Stimulated activated CD4-positive, alpha-beta T cell treated with anti-CD3 and anti-CD28 coated beads, Interleukin-2, amount 100 ng/mL, for 4 hours (primary cell): ENCODE measurements around the gene PPP1R27.

Experiments used
- DNase-seq: peaks from one replicate; pipeline ENCODE4 v3.0.0-alpha.2; 2020; ENCODE audit warnings: low read depth

The PPP1R27 gene

DNA sequence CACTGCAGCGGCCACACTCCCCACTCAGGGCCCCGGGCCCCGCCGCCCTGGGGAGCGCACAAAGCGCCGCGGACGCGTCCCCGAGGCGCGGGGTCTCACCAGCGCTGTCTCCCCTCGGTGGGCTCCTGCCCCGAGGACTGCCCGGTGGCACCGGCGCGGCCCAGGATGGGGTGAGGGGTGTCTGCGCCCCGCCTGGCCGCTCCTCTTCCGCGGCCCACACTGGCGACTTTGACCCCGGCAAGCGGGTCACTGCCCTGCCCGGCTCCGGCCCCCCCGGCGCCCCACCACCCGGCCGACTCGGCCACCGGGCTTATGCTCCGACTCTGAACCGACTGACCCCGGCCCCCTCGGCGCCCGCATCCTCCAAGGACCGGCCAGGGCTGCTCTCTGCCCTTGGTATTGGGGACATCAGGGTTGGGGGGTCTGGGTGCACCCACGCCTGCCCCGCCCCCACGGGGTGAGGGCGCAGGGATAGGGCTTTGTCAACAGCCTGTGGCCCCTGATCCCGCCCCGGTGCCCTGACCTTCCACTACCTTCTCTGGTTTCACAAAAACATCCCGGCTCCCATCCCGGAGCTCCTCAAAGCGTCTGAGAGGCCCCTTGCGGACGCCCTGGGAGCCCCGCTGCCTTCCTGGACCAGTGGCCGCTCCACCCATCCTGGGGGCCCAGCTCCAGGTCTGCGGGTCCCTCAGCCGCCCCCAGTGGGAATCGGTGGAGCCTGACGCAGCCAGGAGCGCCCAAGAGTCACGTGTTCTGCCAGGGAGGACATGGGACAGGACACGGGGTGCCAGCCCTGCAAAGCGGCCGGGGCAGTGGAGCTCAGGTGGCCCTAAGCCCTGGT lies 30.1 kb downstream of the PPP1R27 start:
- no peak for DNase-seq

DNA sequence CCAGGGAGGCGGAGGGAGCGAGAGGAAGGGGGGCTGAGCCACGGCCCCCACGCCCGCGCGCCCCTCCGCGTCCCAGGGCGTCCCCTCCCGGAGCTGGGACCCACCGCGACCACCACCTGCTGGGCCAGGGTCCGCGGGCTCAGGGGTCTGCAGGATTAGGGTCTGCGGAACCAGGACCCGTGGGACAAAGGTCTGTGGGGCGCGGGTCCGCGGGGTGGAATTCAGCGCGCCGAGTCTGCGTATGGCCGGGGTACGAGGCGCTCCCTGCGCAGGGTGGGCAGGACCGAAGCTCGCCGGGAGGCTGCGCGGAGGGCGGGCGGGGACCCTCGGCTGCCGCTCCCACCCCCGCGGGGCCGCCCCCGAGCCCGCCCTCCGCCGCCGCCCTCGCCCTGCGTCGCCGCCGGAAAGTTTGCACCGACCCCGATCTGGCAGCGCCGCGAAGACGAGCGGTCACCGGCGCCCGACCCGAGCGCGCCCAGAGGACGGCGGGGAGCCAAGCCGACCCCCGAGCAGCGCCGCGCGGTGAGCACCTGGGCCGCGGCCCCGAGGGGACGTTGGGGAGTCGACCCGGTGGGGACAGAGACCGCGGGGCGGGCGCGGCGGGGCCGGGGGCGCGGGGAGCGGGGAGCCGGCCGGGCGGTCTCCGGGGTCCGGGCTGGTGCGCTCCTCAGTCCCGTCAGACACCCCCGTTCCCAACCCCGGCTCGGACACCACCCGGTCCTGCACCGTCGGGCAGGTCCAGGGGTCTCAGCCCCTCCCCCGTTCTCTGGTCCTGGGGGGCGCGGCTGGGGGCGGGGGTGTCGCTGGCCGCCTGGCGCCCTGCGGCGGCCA lies 30.9 kb downstream of the PPP1R27 start, which contains the start of gene GCGR:
TSS of gene GCGR (plus strand) at position 423 of the 831 bp plus-strand sequence. CDS start 4,869 bp downstream, outside the sequence.
- no peak for DNase-seq

DNA sequence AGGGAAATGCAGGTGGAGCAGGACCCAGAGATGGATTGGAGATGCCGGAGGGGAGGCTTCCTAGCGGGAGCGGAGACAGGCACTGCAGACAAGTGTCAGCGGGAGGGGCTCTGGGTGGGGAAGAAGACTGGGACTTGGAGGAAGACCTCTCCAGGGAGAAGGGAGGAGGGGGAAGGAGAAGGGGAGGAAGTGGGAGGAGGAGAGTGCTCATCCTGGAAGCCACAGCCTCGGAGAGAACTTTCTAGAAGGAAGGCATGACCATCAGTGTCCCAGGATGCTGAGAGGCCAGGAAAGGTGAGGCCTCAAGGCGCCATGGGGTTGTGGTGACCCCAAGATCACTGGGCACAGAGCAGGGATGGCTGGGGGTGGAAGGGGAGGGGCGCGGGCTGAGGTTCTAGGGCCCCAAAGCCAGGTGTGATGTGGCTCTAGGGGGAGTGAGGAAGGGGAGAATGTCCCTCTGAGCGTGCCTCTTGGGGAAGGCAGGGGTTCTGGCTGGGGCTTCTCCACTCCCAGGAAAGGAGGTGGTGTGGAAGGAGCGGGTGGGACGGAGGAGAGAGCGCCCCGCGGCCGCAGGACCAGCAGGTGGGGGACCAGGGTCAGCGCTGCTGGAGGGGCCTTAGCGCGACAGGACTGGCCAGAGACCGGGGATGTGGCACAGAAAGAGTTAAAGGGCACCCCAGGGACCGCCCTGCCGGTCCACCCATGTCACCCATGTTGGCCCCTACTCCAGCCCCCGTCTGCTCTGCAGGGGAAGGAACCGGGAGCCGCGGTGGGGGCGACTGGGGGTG lies 31.8 kb downstream of the PPP1R27 start:
- DNase-seq: no peak

DNA sequence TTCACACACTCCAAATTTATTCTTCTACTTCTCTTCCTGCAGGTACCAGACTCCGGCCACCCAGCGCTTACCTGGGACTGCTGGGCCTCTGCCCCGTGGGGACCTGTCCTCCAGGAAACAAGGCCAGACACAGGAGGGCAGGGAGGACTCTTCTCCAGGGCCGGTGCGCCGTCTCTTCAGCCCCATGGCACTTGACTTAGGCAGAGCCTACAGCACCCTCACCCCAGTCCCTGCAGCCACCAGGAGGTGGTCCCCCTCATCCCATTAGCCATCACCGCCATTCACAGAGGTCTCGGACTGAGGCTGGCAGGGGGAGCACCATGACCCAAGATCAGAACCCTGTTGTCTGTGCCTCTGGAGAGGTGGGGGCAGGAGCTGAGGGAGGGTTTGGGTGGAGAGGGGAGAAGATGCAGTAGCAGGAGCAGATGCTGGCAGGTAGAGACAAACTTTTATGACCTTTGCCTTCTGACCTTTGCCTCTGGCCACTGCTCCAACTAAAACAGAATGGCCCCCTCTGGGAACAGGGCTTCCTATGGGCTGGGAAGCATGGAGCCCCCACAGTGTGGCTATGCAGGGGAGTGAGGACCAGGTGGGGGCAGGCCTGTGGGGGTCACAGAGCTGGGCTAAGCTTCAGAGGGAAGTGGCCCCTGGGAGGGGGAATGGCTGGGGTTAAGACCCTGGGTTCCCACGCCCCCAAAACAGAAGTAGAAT lies 32.6 kb downstream of the PPP1R27 start:
- DNase-seq: no peak

DNA sequence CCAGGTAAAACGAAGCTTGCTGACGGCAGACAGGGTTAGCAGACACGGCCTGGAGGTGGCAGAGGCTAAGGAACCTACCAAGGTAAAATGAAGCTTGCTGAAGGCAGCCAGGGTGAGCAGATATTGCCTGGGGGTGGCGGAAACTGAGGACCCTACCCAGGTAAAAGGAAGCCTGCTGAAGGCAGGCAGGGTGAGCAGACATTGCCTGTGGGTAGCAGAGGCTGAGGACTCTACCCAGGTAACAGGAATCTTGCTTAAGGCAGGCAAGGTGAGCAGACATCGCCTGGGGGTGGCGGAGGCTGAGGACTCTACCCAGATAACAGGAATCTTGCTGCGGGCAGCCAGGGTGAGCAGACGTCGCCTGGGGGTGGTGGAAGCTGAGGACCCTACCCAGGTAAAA lies 33.5 kb downstream of the PPP1R27 start:
- no peak for DNase-seq

GRCh38 chr17:81794509-81794908 lies 40.3 kb downstream of the PPP1R27 start:
- DNase-seq: no peak

GRCh38 chr17:81794074-81794476 lies 40.8 kb downstream of the PPP1R27 start:
- no peak for DNase-seq

DNA sequence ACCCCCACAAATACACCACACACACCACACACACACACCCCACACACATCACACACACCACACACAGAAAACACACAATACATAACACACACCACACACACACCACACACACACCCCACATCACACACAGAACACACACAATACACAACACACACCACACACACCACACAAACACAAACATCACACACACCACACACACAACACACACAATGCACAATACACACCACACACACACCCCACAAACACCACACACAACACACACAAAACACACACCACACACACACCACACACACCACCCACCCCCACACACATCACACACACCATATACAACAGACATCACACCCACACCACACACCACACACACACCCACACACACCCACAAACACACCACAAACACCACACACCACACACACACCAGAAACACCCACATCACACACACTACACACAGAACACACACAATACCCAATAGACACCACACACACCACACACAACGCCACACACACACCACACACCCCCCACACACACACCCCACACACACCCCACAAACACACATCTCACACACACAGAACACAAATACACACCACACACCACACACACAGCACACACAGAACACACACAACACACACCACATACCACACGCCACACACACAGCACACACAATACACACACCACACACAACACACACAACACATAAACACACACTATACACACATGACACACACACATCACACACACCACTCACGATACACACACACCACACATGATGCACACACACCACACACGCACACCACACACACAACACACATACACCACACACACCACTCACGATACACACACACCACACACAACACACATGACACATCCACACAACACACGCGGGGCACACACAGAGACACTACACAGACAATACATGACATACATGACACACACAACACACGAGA lies 41.9 kb downstream of the PPP1R27 start:
- DNase-seq: no peak
